HG03439 (cell line): ENCODE measurements around the gene WDFY2.
"Not testable (repeated sequence)": the region's sequence is repeated elsewhere in the genome, so short reads cannot be mapped to it uniquely, and the experiment has no call there.

Experiments used
- ATAC-seq: cut with Tn5 transposase; IDR thresholded peaks from one replicate; pipeline ENCODE4 v1.9.1; 2021; ENCODE audit warnings: mild to moderate bottlenecking, moderate library complexity; ENCODE audit not compliant: unreplicated experiment

WDFY2 gene

DNA sequence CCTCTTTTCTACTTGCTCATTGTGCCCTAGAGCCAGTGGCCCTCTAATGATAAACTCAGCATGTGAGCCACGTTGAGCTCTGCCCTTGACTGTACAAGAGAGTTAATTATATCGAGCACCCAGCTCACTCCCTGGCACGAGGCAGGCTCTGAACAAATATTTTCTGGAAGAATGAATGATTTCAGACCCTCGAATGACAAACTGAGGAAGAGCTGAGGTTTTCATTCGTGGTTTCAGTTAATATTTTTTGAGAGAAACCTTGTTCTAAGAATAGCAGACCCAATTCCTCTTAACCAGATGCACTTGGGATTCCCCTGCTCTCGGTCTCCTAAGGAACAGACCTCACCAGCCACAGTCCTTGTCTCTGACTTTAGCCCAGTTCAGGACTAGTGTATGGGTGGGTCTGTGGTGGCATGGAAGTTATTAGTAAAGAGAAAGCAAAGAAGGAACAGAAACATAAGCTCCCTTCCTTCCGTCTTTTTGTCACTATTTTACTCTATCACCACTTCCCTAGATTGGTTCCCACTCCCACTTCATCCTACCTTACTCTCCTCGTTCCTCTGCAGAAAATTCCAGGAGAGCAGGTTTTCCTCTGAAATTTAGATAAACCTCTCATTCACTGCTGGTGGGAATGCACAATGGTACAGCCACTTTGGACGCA lies 22.1 kb upstream of the WDFY2 start:
- ATAC-seq, result no peak

DNA sequence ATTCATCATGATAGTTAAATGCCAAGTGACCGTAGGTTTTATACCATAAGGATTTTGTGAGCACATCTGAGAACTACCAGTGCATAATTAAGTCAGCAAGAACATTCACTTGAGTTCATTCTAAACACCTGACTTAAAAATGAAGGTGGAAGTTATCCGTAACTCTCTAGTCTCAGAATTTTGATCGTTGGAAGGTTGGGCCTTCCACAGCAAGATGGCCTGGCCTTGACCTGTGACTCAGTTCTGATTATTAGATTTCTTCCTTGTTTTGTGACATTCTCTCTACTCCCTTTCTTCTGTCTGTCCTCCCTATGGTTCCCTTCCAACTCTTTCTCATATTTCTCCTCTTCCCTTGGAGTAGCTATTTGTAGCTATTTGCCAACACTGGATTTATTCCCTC lies 20.0 kb upstream of the WDFY2 start:
- no peak for ATAC-seq

DNA sequence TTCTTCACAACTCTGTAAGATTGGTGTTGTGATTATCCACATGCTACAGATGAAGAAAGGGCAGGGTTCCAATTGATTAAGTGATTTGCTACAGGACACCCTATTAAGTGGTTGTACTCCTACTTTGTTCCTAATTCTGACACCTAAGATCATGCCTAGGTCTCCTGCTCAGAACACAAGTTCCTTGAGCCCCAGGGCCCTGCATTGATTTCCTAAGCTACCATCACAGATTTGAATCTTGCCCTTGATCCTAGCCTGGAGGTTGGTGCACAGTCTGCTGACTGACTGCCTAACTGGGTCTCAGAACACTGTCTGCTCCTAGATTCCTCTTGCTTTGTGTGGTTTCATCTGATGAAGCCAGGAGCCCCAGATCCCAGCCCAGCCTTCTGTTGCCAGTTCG lies 19.6 kb upstream of the WDFY2 start:
- ATAC-seq, result no peak

DNA sequence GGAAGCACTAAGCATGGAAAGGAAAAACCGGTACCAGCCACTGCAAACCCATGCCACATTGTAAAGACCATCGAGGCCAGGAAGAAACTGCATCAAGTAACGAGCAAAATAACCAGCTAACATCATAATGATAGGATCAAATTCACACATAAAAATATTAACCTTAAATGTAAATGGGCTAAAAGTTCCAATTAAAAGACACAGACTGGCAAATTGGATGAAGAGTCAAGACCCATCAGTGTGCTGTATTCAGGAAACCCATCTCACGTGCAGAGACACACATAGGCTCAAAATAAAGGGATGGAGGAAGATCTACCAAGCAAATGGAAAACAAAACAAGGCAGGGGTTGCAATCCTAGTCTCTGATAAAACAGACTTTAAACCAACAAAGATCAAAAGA lies 15.3 kb upstream of the WDFY2 start:
- ATAC-seq, result not testable (repeated sequence)

DNA sequence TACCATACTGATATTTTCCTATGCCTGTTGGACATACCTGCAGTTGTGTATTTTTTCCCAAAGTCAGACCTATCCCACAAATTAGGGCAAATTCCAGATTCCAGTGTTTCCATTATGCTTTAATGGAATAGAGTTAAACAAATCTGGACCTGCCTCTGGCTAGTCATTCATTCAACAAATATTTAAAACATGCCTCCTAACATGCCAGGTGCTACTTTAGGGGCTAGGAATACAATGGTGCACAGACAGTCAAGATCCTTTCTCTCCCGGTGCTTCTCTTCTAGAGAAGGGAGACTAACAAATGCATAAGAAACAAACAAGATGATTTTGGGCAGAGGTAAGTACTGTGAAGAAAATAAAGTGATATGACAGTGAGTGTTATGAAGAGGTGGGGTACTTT lies 7.5 kb upstream of the WDFY2 start:
- ATAC-seq, result no peak

DNA sequence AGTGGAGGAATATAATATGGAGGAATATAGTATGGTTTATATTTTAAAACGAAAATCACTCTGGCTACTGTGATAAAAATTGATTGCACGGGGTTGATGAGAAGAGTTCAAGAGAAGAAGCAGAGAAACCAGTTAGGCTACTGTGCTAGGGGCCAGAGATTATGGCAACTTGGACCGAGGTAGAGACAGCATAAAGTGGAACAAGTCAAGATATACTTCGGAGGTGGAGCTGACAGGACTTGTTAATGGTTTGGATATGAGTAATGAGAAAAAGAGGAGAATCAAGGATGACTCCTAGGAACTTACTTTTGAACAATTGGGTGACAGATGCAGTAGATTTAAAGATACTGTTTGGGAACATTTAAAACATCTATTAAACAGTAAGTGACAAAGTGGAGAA lies 6.6 kb upstream of the WDFY2 start:
- no peak for ATAC-seq

DNA sequence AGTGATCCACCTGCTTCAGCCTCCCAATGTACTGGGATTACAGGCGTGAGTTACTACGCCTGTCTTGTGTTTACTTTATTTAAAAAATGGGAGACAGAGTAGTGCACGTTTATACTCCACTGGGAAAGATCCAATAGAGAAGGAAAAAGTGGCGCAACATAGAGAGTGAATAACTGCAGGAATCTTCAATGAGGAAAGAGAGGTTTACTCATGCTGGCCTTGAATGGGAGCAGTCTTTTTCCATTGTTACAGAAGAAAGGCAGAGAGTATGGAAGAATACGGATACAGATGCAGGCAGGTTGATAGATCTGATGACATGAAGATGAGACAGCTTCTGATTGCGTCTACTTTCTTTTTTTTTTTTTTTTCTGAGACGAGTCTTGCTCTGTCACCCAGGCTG lies 4.6 kb upstream of the WDFY2 start:
- ATAC-seq, result no peak

DNA sequence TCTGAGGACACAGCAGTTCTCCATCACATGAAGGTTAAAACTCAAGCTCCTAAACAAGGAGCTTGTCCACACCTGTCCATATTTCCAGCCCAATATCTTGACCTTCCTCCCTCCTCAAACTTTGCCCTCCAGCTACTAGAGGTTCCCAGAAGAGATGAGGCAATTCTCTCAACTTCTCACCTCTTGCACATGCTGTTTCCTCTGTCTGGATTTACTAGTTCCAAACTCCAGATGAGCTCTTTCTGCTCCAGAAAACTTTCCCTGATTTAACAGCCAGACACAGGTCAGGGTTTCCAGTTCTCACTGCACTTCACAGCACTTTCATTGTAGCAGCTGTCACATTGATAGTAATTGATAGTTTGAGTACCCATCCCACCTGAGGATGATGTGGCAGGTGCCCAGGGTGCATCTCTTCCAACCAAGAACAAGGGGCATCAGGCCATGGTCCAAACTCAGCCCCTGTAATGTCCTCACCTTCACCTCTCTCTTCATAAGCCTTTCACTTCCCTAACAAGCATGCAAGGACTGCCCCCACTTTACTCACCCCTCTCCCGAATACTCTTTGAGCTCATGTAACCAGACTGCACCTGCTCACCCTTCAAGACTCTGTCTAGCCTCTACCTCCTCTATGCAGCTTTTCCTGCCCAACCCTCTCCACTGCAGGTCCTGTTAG lies 3.0 kb upstream of the WDFY2 start:
- no peak for ATAC-seq

DNA sequence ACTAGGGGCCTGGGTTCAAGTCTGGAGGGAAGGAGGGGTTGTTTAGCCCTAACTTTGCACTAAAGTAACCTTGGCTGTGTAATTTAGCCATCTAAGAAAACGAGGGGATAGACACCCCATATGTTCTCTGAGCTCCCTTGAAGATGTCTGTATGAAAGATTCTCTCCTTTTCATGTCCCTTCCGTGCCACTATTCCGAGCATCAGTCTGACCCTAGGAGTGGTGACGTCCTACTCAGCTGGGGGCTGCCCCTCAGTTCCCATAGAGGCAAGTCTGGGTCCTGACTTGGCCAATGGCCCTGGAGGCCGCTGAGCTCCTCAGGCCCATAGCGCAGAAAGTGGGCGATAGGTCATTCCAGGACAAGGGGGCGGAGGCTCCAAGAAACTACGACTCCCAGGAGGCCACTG lies 790 bp upstream of the WDFY2 start:
- no peak for ATAC-seq

DNA sequence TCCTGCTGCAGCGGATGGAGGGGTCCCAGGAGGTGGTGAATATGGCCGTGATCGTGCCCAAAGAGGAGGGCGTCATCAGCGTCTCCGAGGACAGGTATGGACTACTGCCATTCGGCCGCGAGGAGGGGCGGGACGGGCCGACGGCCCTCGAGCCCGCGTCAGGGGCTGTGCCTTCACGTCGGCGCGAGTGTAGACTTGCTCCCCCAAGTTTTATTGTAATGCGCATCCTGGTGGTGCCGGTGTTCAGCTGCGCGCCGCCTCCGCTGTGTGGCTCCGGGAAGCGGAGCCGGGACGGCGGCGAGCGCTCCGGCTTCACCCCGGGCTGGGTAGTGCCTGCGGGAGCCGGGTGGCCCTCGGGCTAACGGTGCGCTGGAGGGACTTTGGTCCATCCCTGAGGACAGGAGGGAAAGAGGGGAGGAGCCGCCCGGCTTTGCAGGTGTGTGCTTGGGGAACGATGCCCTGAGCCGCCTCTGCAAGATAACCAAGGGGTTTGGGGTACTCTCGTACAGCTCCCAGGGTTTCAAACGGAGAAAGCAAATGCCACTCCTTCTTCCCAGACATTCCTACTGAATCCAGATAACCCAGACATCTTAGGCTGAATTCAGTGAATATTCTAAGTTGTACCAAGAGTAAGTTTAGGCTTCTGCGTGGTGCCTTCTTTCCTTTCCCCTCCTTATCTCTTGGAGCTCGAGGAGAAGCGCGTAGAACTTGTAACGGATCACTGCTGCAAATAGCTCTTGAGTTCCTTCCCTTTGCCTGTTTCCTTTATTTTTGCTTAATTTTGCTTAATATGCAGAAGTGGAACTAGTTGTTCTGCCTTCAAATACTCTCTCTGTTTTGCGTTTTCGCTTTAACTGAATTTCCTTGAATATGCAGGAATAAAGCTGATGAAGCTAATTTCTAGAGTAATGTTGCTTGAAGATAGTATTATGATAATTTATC lies 740 bp downstream of the WDFY2 start:
- ATAC-seq, result peak; percentile 17

DNA sequence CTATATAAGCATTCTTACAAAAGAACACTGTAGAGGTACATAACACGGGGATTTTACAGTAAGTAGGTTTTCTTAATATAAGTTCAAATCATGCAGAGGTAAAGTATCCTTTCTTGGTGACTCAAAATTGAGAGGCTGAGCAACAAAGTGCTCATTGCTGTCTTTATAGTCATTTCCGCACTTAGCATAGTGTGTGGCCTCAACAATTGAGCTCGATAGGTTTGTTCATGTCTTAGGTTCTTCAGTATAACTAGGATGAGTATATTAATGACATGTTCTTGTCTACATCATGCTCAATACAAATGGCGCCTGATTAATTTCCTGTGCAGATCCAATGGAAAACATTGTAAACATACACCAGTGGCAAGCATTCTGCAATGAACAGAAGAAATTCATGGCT lies 1.4 kb downstream of the WDFY2 start:
- ATAC-seq, result no peak

DNA sequence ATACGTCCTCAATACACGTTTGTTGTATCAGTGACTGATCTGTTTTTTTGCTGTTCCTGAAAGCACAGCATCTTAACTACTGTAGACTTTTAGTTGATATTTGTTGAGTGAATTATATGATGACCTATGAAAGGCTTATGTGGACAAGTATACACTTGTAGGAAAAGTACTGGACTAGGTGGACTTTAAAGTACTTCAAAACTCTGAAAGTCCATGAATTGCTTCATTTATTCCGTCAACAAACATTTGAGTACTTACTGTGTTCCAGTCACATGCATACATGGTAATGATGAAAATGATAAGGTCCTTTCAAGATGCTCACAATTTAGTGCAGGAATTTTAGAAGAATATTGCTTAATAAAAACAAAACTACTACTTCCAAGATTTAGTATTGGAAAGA lies 3.1 kb downstream of the WDFY2 start:
- no peak for ATAC-seq

DNA sequence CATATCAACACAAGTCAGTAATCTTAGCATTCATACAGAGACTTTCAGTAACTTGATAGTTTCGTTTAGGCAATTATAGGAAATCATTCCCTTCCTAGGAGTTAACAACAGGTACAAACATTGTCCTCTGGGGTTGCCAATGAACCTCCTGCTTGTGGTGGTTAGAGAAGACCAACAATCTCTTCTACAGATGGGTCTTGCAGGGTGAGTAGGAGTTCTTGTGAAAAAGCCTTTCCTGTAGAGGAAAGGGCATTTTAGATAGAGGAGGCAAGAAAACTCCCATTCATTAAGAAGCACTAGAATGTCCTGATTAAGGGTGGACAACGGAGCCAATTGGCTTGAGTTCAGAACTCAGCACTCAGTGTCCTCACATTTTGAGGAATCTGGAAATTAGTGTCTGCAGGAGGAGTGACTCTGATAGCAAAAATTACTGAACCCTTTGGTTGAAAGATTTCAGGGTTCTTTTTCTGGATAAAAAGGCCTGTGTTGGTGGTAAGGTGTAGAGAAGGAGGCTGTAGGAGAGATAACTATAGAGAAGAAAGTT lies 4.2 kb downstream of the WDFY2 start:
- ATAC-seq, result no peak

DNA sequence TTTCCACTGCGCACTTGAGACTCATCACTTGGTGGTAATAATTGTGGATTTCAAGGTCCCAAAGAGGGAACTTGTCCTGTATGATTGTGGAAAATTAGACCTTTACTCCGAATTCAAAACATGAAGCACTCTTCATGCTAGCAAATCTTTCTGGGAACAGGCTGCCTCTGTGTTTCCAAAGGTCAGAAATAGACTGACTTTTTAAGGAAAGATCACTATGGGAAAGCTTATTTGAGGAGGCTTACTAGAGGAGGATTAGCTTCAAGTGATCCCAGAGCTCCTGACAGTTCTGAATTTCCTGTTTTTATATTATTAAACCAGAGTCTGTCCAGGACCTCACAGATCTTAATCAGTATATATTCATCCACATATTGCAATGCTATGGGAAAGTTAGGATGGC lies 5.5 kb downstream of the WDFY2 start:
- no peak for ATAC-seq

DNA sequence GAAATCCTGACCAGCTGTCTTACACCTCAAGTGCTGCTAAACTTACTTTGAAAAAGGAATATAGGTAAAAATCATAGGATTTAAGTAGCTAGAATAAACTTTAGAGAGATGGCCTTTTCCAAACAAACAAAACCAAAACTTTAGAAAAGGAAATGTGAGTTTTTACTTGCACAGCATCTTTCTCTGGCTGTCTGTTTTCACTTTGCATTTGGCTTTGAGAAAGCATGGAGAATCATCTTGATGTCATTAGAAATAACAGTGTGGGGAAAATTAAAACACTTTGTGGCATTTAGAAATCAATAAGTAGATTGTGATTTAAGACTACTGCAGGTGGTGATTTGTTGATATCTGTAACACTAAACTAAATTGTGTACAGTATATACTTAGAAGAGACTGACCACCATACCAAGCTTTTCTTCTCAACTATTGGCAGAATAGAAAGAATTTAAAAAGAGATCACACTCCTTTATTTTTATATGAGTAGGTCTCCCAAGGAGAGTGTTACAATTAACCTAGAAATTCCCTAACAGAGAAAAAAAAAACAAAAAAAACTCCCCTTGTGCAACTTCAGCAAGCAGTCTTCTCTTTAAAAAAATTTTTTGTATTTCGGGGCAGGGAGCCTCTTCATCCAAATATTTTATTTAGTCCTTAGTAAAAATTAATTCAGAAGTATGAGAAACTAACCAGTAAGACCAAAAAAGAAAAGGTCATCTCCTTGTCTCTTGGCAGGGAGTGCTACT lies 6.1 kb downstream of the WDFY2 start:
- ATAC-seq, result no peak

DNA sequence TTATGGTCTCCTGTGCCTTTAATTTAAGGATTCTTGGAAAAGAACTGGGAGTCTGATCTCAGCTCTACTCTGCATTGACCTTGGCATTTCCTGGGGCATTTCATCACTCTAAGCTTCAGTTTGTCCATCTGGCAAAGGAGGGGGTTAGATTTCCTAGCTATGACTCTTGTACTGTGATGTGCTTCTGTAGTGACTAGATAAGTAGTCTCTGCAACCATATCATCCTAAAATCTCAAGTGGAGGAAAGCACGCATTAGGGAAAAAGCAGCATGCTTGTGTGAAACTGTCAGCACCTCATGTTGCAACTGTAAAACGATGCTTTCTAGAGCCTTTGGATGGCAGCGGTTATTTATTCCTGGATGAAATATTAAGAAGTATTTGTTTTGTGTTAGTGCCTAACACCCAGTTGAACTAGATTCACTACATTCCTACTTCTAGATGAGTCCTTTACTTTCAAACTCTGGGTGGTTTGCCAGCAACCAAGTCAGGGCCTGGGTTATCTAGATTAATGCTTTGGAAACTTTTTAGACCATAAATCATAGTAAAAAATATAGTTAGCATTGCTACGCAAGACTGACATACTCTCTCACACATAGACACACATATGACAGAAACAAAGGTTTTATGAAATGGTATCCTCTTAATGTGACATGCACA lies 6.8 kb downstream of the WDFY2 start:
- no peak for ATAC-seq

DNA sequence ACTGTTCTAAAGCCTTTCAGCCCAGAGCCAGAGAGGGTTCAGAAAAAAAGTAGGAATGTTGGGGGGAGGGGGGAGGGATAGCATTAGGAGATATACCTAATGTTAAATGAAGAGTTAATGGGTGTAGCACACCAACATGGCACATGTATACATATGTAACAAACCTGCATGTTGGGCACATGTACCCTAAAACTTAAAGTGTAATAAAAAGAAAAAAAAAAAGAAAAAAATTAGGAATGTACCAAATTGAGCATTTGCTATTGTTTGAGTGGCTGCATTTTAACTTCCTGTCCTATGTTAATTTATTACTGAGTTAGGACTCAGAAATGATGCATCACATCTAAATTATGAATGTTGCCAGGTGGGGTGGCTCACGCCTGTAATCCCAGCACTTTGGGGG lies 7.7 kb downstream of the WDFY2 start:
- not testable (repeated sequence) for ATAC-seq

DNA sequence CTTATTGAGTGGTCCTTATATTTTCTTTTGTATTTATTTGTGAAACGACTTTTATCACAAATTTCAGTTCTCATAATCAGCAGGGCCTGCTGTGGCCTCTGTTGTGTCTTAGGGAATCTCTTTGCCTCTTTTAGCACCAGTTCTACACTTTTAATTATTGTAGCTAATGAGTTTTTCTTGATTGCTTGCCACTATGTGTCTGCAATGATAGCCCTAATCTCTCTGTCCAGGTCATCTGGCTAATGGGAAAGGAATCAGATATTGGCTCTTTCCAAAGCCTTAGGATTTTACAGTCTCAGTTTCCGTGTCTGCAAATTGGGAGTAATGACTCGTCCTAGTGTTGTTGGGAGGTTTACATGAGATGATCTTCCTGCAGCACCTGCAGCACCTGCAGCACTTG lies 10.2 kb downstream of the WDFY2 start:
- ATAC-seq, result no peak

DNA sequence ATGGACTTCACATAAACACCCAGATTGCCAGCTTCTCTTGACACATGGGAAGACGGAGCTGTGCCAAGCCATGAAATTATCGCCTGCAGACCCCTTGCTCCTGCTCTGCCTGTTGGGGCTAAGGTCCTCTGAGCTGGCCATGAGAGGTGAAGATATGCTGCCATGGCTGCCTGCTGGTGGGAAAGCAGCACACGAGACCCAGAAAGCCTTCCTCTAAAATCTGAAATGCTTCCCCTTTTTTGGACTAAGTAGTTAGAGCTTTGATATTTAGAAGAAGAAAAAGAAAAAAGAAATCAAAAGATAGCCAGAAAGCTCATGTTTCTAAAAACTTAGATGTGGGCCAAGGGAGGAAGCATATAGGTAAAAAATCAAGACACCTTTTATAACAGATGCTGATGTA lies 11.2 kb downstream of the WDFY2 start:
- no peak for ATAC-seq

DNA sequence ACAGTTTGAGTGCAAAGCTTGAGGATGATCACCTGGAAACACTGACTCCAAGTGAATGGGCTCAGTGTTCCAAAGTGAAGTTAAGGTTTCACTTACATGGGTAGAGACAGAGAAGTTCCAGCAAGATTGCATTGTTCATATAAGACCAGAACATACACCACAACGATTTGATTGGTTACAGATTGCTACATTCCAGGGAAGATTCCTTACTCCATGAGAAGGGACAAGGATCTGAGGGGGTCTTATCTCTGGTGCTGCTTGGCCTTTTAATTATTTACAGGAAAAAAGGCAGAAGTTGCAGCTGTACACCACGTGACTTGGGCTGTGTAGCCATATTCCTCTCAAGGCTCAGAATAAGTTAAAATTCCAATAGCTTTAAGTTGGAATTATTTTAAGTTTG lies 12.3 kb downstream of the WDFY2 start:
- no peak for ATAC-seq
